Measurements from ENCODE around the gene IMMT. TPM values are rescaled to one million over a fixed set of nuclear protein-coding genes. Genes with fewer than 3 reads are reported as not detected.

IMMT gene
- total and polyA plus RNA-seq, 9 of the 15 experiments (the other 6 are each of a cell fraction or from before 2014, with no cell fraction given) = 119 to 294 (median 140) TPM

DNA sequence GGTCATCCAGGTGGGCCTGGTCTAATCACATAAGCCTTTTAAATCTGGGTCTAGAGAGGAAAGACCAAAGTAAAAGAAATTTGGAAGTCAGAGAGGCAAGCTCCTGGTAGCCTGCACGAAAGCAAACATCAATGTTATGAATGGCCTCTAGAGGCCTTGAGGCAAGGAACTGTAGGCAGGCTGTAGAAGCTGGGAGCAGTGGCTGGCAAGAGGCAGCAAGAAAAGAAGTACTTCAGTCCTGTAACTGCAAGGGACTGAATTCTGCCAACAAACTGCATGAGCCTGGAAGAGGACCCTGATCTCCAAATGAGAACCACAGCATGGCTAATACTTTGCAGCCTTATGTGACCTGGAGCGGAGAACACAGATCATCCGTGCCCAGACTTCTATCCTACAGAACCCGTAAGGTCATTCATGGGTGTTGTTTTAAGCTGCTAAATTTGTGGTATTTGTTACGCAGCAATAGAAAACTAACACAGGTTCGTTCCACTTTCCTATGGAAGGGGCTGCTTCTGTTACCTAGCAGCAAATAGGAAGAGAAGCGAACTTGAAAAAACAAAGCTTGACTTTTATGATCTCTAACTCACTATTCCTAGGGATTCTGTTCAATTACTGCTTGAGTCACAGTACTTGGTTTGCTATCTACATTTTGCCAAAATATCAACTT lies 1.2 kb downstream of the IMMT start (continued):
- 0 out of 4 replicates have a peak, but pooled peaks of 1 of the 2 experiments have one; percentile 1 for TF ChIP-seq RCOR1 (IDR thresholded peaks at IDR 0.05; ENCODE audit: borderline replicate concordance in 1 of 2, low read depth in 2 of 2, low read length in 2 of 2)
- TF ChIP-seq ZNF444 (CRISPR knock-in tag; IDR thresholded peaks at IDR 0.05) = 0 out of 2 replicates have a peak, but pooled peaks have one; percentile 15
- TF ChIP-seq ZNF324 (CRISPR knock-in tag; IDR thresholded peaks at IDR 0.05) = 0 out of 2 replicates have a peak, but pooled peaks have one; percentile 16

DNA sequence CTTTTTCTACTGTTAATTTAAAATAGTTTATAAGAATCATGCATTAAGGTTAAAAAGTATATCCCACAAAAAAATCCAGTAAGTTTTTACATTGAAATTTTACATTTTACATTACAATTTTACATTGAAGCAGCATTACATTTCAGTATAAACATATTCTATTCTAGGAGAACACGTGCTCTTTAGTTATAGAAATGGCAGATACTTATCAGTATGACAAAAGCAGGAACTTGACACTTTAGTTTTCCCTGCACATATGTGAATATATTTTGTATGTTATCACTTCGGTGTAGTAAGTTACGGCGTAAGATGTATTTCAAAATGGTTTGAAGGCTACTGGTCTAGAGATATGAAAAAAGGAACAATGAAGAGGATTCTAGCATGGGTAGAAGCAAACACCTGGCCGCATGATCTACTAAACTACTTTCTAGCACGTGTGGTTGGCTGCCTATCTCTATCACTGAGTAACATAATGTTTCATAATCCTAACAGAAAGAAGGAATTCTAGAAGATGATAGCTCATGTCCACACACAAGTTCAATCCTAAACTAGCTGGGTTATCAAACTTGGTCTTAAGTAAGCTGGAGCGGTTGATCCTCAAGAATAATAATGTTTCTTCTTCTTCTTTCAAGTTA lies 5.4 kb downstream of the IMMT start:
- H3K9me3 ChIP-seq (replicated peaks; ENCODE audit: control insufficient read depth, insufficient read depth, low read depth, low read length) = no peaks in the 10 kb centered on the region
- ATAC-seq = no peak
- no peaks in the 10 kb centered on the region for H3K9me1 ChIP-seq (ENCODE audit: control insufficient read depth, insufficient read depth, low read length)
- H3K36me3 ChIP-seq (ENCODE audit: control insufficient read depth, insufficient read depth, low read length) = peaks cover 63% of the 10 kb centered on the region
- DNase-seq (ENCODE audit: extremely low read depth in 1 of 4, low spot score in 3 of 4) = peak in 3 of 4 experiments; percentile 23 to 47 (median 29)
- ChIA-PET POLR2A (interaction anchor here (0.9 to 1.2 kb wide), 3 partner anchors 11 to 30 kb away, joined by 3 to 4 read pairs (median 3); no protein-coding TSS in a partner anchor), CTCF (ENCODE audit: low intra/inter-chr PET ratio) (no interaction called here)
- H3K4me3 ChIP-seq = peak overlapping the region; percentile 11; the same call in 1 of the 2 replicates
- no peak for FAIRE-seq
- no TSS peak for BruUV-seq (replicated peaks)
- peak overlapping the region; percentile 38; the same call in 1 of the 2 replicates for H2AFZ ChIP-seq (ENCODE audit: low read depth, low read length)
- H3K9ac ChIP-seq (ENCODE audit: insufficient read depth in 1 of 2, low read depth in 2 of 2, low read length in 2 of 2) = peak overlapping the region in 1 of 2 experiments; percentile 78; a peak in 2 of 4 replicates
- intact Hi-C loops (cut with micrococcal nuclease) = loop anchor here (1.0 to 5.0 kb wide), 2 partner anchors 24 to 52 kb away; no protein-coding TSS in a partner anchor
- in situ Hi-C loops (cut with MboI) = no loop called here
- H3K27me3 ChIP-seq (ENCODE audit: control insufficient read depth in 2 of 2, insufficient read depth in 2 of 2, low read length in 2 of 2) = no peaks in the 10 kb centered on the region
- H3K27ac ChIP-seq (ENCODE audit: extremely low read depth, low read depth, low read length) = peak overlapping the region; percentile 91
- H4K20me1 ChIP-seq (replicated peaks; ENCODE audit: control insufficient read depth, insufficient read depth, low read length) = peaks cover 4% of the 10 kb centered on the region; the same call in 1 of the 2 replicates
- WGBS (ENCODE audit: insufficient coverage, low coverage, missing lambda C conversion rate) = 6% methylated on average over 7 of the region's 7 CpGs
- H3K4me1 ChIP-seq (replicated peaks in 1 of 2; ENCODE audit: control insufficient read depth in 2 of 2, insufficient read depth in 2 of 2, low read length in 2 of 2) = peaks cover 29 to 79% of the 10 kb centered on the region in 2 experiments
- H3K4me2 ChIP-seq (ENCODE audit: insufficient read depth, low read length) = peak overlapping the region; percentile 66
- peaks cover 98% of the 10 kb centered on the region for H3K79me2 ChIP-seq (ENCODE audit: control insufficient read depth, insufficient read depth, low read length)
- TF ChIP-seq, protein P1, sequence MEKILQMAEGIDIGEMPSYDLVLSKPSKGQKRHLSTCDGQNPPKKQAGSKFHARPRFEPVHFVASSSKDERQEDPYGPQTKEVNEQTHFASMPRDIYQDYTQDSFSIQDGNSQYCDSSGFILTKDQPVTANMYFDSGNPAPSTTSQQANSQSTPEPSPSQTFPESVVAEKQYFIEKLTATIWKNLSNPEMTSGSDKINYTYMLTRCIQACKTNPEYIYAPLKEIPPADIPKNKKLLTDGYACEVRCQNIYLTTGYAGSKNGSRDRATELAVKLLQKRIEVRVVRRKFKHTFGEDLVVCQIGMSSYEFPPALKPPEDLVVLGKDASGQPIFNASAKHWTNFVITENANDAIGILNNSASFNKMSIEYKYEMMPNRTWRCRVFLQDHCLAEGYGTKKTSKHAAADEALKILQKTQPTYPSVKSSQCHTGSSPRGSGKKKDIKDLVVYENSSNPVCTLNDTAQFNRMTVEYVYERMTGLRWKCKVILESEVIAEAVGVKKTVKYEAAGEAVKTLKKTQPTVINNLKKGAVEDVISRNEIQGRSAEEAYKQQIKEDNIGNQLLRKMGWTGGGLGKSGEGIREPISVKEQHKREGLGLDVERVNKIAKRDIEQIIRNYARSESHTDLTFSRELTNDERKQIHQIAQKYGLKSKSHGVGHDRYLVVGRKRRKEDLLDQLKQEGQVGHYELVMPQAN (IDR thresholded peaks at IDR 0.05; ENCODE audit: borderline replicate concordance) = peak; percentile 16; the same call in 1 of the 2 replicates
- TF ChIP-seq BHLHE40 (IDR thresholded peaks at IDR 0.05; ENCODE audit: low read length) (peak; percentile 82), ZNF146 (CRISPR knock-in tag; IDR thresholded peaks at IDR 0.05; ENCODE audit: unreplicated experiment) (no peak), BRCA1 (IDR thresholded peaks at IDR 0.05) (no peak), BRCA1 (CRISPR knock-in tag; IDR thresholded peaks at IDR 0.05) (no peak), ZNF589 (CRISPR knock-in tag; IDR thresholded peaks at IDR 0.05; ENCODE audit: low read depth) (no peak), ZEB2 (IDR thresholded peaks at IDR 0.05) (0 out of 2 replicates have a peak, but pooled peaks have one; percentile 28), CBFA2T3 (IDR thresholded peaks at IDR 0.05) (peak; percentile 62), ELF1 (tag; IDR thresholded peaks at IDR 0.05) (no peak), PTRF (tag; IDR thresholded peaks at IDR 0.05) (no peak)
- TF ChIP-seq, protein P2, sequence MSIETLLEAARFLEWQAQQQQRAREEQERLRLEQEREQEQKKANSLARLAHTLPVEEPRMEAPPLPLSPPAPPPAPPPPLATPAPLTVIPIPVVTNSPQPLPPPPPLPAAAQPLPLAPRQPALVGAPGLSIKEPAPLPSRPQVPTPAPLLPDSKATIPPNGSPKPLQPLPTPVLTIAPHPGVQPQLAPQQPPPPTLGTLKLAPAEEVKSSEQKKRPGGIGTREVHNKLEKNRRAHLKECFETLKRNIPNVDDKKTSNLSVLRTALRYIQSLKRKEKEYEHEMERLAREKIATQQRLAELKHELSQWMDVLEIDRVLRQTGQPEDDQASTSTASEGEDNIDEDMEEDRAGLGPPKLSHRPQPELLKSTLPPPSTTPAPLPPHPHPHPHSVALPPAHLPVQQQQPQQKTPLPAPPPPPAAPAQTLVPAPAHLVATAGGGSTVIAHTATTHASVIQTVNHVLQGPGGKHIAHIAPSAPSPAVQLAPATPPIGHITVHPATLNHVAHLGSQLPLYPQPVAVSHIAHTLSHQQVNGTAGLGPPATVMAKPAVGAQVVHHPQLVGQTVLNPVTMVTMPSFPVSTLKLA (conservative IDR thresholded peaks at IDR 0.05) = peak; percentile 79 to 85
- TF ChIP-seq, protein P3, sequence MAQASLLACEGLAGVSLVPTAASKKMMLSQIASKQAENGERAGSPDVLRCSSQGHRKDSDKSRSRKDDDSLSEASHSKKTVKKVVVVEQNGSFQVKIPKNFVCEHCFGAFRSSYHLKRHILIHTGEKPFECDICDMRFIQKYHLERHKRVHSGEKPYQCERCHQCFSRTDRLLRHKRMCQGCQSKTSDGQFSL (CRISPR knock-in tag; IDR thresholded peaks at IDR 0.05) = no peak
- TF ChIP-seq, protein P3 (tag; IDR thresholded peaks at IDR 0.05) = no peak

All from K562 (cell line).